ENCODE results near the gene HKDC1.

HKDC1 gene

GRCh38 chr10:69213591-69214311 lies 6.4 kb upstream of the HKDC1 start:
- Histone ChIP-seq H2AFZ (ENCODE audit: low read length) (no peak overlapping the region), H3K36me3 (ENCODE audit: insufficient read depth, low read length) (peaks cover 7% of the 10 kb centered on the region; the same call in 1 of the 2 replicates), H3K4me3 (ENCODE audit: low read length, poor library complexity, severe bottlenecking) (no peak overlapping the region), H3K9me2 (replicated peaks; ENCODE audit: low read depth, low read length) (no peaks in the 10 kb centered on the region), H3K4me2 (ENCODE audit: low read depth, low read length, poor library complexity, severe bottlenecking) (no peak overlapping the region), H3K9ac (ENCODE audit: low read depth, low read length, poor library complexity, severe bottlenecking) (no peak overlapping the region), H3F3A (ENCODE audit: low read depth) (no peaks in the 10 kb centered on the region), H3K4me1 (ENCODE audit: insufficient read depth, low read length, poor library complexity, severe bottlenecking) (no peaks in the 10 kb centered on the region), H3K27me3 (ENCODE audit: insufficient read depth, low read length, poor library complexity, severe bottlenecking) (no peaks in the 10 kb centered on the region), H3K79me2 (ENCODE audit: insufficient read depth, low read length) (no peaks in the 10 kb centered on the region), H4K20me1 (ENCODE audit: insufficient read depth, low read length, poor library complexity, severe bottlenecking) (no peaks in the 10 kb centered on the region), H3K9me3 (ENCODE audit: insufficient read depth, low read depth, low read length) (no peaks in the 10 kb centered on the region)
- TF ChIP-seq EZH2phosphoT487 (IDR thresholded peaks at IDR 0.05; ENCODE audit: borderline replicate concordance) (no peak), CTCF (conservative IDR thresholded peaks at IDR 0.05; ENCODE audit: low read length) (no peak)

- no peak overlapping the region for H3K9ac ChIP-seq (ENCODE audit: low read depth, low read length, poor library complexity, severe bottlenecking)
- no peaks in the 10 kb centered on the region for H3K36me3 ChIP-seq (ENCODE audit: insufficient read depth, low read length)
- H3F3A ChIP-seq (ENCODE audit: low read depth): no peaks in the 10 kb centered on the region
- no peaks in the 10 kb centered on the region for H3K79me2 ChIP-seq (ENCODE audit: insufficient read depth, low read length)
- no peak overlapping the region for H3K4me2 ChIP-seq (ENCODE audit: low read depth, low read length, poor library complexity, severe bottlenecking)
- no peaks in the 10 kb centered on the region for H3K27me3 ChIP-seq (ENCODE audit: insufficient read depth, low read length, poor library complexity, severe bottlenecking)
- no peak overlapping the region for H2AFZ ChIP-seq (ENCODE audit: low read length)
- H4K20me1 ChIP-seq (ENCODE audit: insufficient read depth, low read length, poor library complexity, severe bottlenecking): no peaks in the 10 kb centered on the region
- no peaks in the 10 kb centered on the region for H3K9me3 ChIP-seq (ENCODE audit: insufficient read depth, low read depth, low read length)
- H3K4me3 ChIP-seq (ENCODE audit: low read length, poor library complexity, severe bottlenecking): no peak overlapping the region
- no peaks in the 10 kb centered on the region for H3K9me2 ChIP-seq (replicated peaks; ENCODE audit: low read depth, low read length)
- H3K4me1 ChIP-seq (ENCODE audit: insufficient read depth, low read length, poor library complexity, severe bottlenecking): no peaks in the 10 kb centered on the region
- TF ChIP-seq CTCF (conservative IDR thresholded peaks at IDR 0.05; ENCODE audit: low read length) (no peak), EZH2phosphoT487 (IDR thresholded peaks at IDR 0.05; ENCODE audit: borderline replicate concordance) (no peak)
These were observed 5.4 kb upstream of the HKDC1 start for GRCh38 chr10:69214666-69215131.

GRCh38 chr10:69215405-69216171 lies 4.5 kb upstream of the HKDC1 start:
- Histone ChIP-seq H4K20me1 (ENCODE audit: insufficient read depth, low read length, poor library complexity, severe bottlenecking) (no peaks in the 10 kb centered on the region), H3K4me1 (ENCODE audit: insufficient read depth, low read length, poor library complexity, severe bottlenecking) (no peaks in the 10 kb centered on the region), H3K79me2 (ENCODE audit: insufficient read depth, low read length) (no peaks in the 10 kb centered on the region), H3K9me3 (ENCODE audit: insufficient read depth, low read depth, low read length) (no peaks in the 10 kb centered on the region), H3K4me2 (ENCODE audit: low read depth, low read length, poor library complexity, severe bottlenecking) (peak overlapping the region; percentile 65), H3F3A (ENCODE audit: low read depth) (no peaks in the 10 kb centered on the region), H3K27me3 (ENCODE audit: insufficient read depth, low read length, poor library complexity, severe bottlenecking) (no peaks in the 10 kb centered on the region), H3K4me3 (ENCODE audit: low read length, poor library complexity, severe bottlenecking) (peak overlapping the region; percentile 47), H2AFZ (ENCODE audit: low read length) (no peak overlapping the region), H3K36me3 (ENCODE audit: insufficient read depth, low read length) (no peaks in the 10 kb centered on the region), H3K9ac (ENCODE audit: low read depth, low read length, poor library complexity, severe bottlenecking) (no peak overlapping the region), H3K9me2 (replicated peaks; ENCODE audit: low read depth, low read length) (no peaks in the 10 kb centered on the region)
- no peak for TF ChIP-seq EZH2phosphoT487 (IDR thresholded peaks at IDR 0.05; ENCODE audit: borderline replicate concordance)
- TF ChIP-seq CTCF (conservative IDR thresholded peaks at IDR 0.05; ENCODE audit: low read length): no peak
